GM12864 (cell line): ENCODE measurements around the gene RIPOR1.

Experiments
- DNase-seq: peaks from one replicate; pipeline ENCODE4 v3.0.0-alpha.2; 2011; ENCODE audit warnings: low read depth
- H3K4me3 ChIP-seq: 2 replicates; pipeline ENCODE4 v1.5.1; 2011; ENCODE audit warnings: mild to moderate bottlenecking, low read depth, low read length, control low read depth
- CTCF ChIP-seq: IDR thresholded peaks from 2 replicates; pipeline ENCODE4 v1.5.1; 2011; ENCODE audit warnings: low read depth, mild to moderate bottlenecking, moderate library complexity, low read length, control low read depth, inconsistent platforms; ENCODE audit errors: missing control alignments

The RIPOR1 gene

GRCh38 chr16:67565470-67566100 lies 37.0 kb downstream of the RIPOR1 start:
- no peak for DNase-seq
- TF ChIP-seq CTCF = no peak
- peak overlapping the region; percentile 97 for H3K4me3 ChIP-seq

GRCh38 chr16:67571464-67571863 lies 42.8 kb downstream of the RIPOR1 start:
- no peak overlapping the region for H3K4me3 ChIP-seq
- TF ChIP-seq CTCF = no peak
- no peak for DNase-seq

GRCh38 chr16:67571981-67572431 lies 43.4 kb downstream of the RIPOR1 start:
- no peak for DNase-seq

GRCh38 chr16:67579686-67580085 lies 51.1 kb downstream of the RIPOR1 start:
- no peak for TF ChIP-seq CTCF
- no peak overlapping the region for H3K4me3 ChIP-seq
- DNase-seq = no peak

More at GRCh38 chr16:67571981-67572431, 43.4 kb downstream of the RIPOR1 start:
- TF ChIP-seq CTCF = no peak
- H3K4me3 ChIP-seq = no peak overlapping the region

- no peak overlapping the region for H3K4me3 ChIP-seq
- no peak for DNase-seq
- TF ChIP-seq CTCF = no peak
Observed at GRCh38 chr16:67580202-67580601, 51.6 kb downstream of the RIPOR1 start.

- no peak overlapping the region for H3K4me3 ChIP-seq
- no peak for DNase-seq
- TF ChIP-seq CTCF = no peak
Observed at GRCh38 chr16:67593288-67593687, 64.7 kb downstream of the RIPOR1 start.

GRCh38 chr16:67593701-67594100 lies 65.1 kb downstream of the RIPOR1 start:
- no peak for TF ChIP-seq CTCF
- H3K4me3 ChIP-seq = no peak overlapping the region
- DNase-seq = no peak
